PC-3 (cell line): Measurements from ENCODE around the gene UBTD1. TPM values are rescaled to one million over a fixed set of nuclear protein-coding genes. Genes with fewer than 3 reads are reported as not detected.

Experiments
- ATAC-seq: fragments of 200-7000 bp; cut with Tn5 transposase; 2 replicates; pipeline ENCODE4 v1.9.1; 2020; ENCODE audit warnings: mild to moderate bottlenecking, moderate library complexity
- BruUV-seq: library from RNA; stranded (reverse); fragments of 400-500 nt; replicated peaks from 2 replicates; lab custom pipeline; 2021; lab: Mats Ljungman, UMichigan
- CTCF ChIA-PET: fragments of 300-600 bp; sonication (Branson Sonifier 250); formaldehyde crosslinking; loops from one replicate; lab custom pipeline; 2022; ENCODE audit warnings: antibody characterized with exemption; lab: Charles Lee
- POLR2A ChIA-PET: fragments of 300-600 bp; sonication (Branson Sonifier 250); formaldehyde crosslinking; loops from one replicate; lab custom pipeline; 2022; ENCODE audit warnings: antibody characterized with exemption; ENCODE audit not compliant: unreplicated experiment; lab: Charles Lee
- DNase-seq: peaks from one replicate; pipeline ENCODE4 v3.0.0-alpha.2; 2015
- H2AFZ ChIP-seq: fragments of 300-600 bp; sonication (generic); 2 replicates; pipeline ENCODE4 v1.6.0; 2016; ENCODE audit warnings: antibody characterized with exemption, low read length
- H3F3A ChIP-seq: fragments of 300-600 bp; sonication (generic); one replicate; pipeline ENCODE4 v1.6.0; 2017; ENCODE audit warnings: antibody characterized with exemption, low read length, control low read depth, mild to moderate bottlenecking; ENCODE audit not compliant: unreplicated experiment
- H3K27ac ChIP-seq: fragments of 300-600 bp; sonication (generic); 2 replicates; pipeline ENCODE4 v1.5.1; 2016; ENCODE audit warnings: mild to moderate bottlenecking, low read length
- H3K27me3 ChIP-seq: fragments of 300-600 bp; sonication (generic); 2 replicates; pipeline ENCODE4 v1.6.1; 2016; ENCODE audit warnings: low read length, mixed read lengths
- H3K36me3 ChIP-seq: fragments of 300-600 bp; sonication (generic); 2 replicates; pipeline ENCODE4 v1.6.1; 2016; ENCODE audit warnings: low read depth, mixed run types, low read length, mixed read lengths
- H3K4me1 ChIP-seq: fragments of 300-600 bp; sonication (generic); 2 replicates; pipeline ENCODE4 v1.5.1; 2016; ENCODE audit warnings: low read length; ENCODE audit not compliant: insufficient read depth
- H3K4me2 ChIP-seq: fragments of 300-600 bp; sonication (generic); 2 replicates; pipeline ENCODE4 v1.6.0; 2016; ENCODE audit warnings: low read length
- H3K4me3 ChIP-seq: fragments of 300-600 bp; sonication (generic); 2 replicates; pipeline ENCODE4 v1.5.1; 2016; ENCODE audit warnings: mild to moderate bottlenecking, low read length, mixed read lengths
- H3K79me2 ChIP-seq: fragments of 300-600 bp; sonication (generic); 2 replicates; pipeline ENCODE4 v1.6.1; 2017; ENCODE audit warnings: low read length, mixed read lengths
- H3K9ac ChIP-seq: fragments of 300-600 bp; sonication (generic); 2 replicates; pipeline ENCODE4 v1.6.0; 2016; ENCODE audit warnings: mild to moderate bottlenecking, low read length
- H3K9me2 ChIP-seq: fragments of 300-600 bp; sonication (generic); replicated peaks from 2 replicates; pipeline ENCODE4 v1.6.1; 2016; ENCODE audit warnings: mixed run types, low read length, mixed read lengths
- H3K9me3 ChIP-seq: fragments of 300-600 bp; sonication (generic); 2 replicates; pipeline ENCODE4 v1.6.1; 2016; ENCODE audit warnings: low read length, mixed read lengths
- H4K20me1 ChIP-seq: fragments of 300-600 bp; sonication (generic); 2 replicates; pipeline ENCODE4 v1.6.1; 2016; ENCODE audit warnings: low read length, mixed read lengths
- EZH2 ChIP-seq: fragments of 300-600 bp; sonication (generic); IDR thresholded peaks from one replicate; pipeline ENCODE4 v1.6.1; 2017; ENCODE audit warnings: antibody characterized with exemption, mild to moderate bottlenecking, low read length; ENCODE audit not compliant: unreplicated experiment
- EZH2phosphoT487 ChIP-seq: fragments of 300-600 bp; sonication (generic); IDR thresholded peaks from 2 replicates; pipeline ENCODE4 v1.6.1; 2018; ENCODE audit warnings: mild to moderate bottlenecking, antibody characterized with exemption, low read length, borderline replicate concordance
- intact Hi-C: fragments of 100-400 bp; cut with micrococcal nuclease; formaldehyde crosslinking; loops from 2 replicates; pipeline ENCODE4 v1.9.0; 2023
- total RNA-seq: library from RNA; depleted of rRNA; stranded (reverse); fragments of >200 nt; gene quantifications from 2 replicates; pipeline ENCODE4 v1.2.3, GENCODE V29; 2014
- TF ChIP-seq, protein P1 (sequence below): fragments of 300-600 bp; sonication (generic); conservative IDR thresholded peaks from 2 replicates; pipeline ENCODE4 v1.5.1; 2017; ENCODE audit warnings: antibody characterized with exemption, low read depth, mild to moderate bottlenecking, low read length

UBTD1 gene
- total RNA-seq, 1 experiment from 2014 or later = 18.5 TPM

DNA sequence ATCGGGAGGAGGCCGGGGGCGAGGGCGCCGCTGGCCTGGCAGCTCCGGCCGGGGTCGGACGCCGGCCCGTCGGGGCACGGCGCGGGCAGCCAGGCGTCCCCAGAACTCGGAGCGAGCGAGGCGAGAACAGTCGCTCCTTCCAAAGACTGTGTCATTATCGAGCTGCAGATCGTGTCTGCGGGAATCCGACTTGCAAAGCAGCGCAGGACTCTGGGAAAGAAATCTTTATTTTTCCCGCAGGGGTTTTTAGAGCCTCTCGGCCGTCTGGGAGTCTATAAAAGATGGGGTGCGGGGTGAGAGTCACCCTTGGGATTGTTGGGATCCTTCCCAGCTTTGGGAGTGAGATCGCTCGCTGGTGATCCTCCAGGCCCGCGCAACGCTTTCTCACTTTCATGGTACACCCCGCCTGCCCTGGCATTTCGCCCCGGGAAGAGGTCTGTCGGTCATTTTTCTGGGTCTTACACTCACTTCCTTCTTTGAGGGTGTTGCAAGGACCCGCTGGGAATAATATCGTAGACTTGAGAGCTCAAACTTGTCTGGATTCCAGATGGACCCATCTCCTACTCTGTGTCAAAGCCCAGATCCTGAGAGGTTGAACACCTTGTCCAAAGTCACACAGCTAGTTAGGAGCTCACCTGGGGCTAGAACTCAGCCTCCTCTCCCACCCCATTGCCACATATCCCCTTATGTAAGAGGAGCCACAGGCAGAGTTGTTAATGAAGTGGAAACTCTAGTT, 1.0 kb downstream of the UBTD1 start:
- DNase-seq (peak; percentile 31), ATAC-seq (no peak; the same call in 1 of the 2 replicates)
- H3K4me3 ChIP-seq = peak overlapping the region; percentile 96
- peaks cover 21% of the 10 kb centered on the region; the same call in 1 of the 2 replicates for H4K20me1 ChIP-seq
- no peaks in the 10 kb centered on the region for H3F3A ChIP-seq
- H3K9me2 ChIP-seq = no peaks in the 10 kb centered on the region
- ChIA-PET POLR2A (no interaction called here), CTCF (no interaction called here)
- peaks cover 56% of the 10 kb centered on the region for H3K79me2 ChIP-seq
- no peaks in the 10 kb centered on the region for H3K27me3 ChIP-seq
- TSS peak; percentile 19 for BruUV-seq
- peak overlapping the region; percentile 92 for H2AFZ ChIP-seq
- H3K9ac ChIP-seq = peak overlapping the region; percentile 69
- no peaks in the 10 kb centered on the region for H3K9me3 ChIP-seq
- peaks cover 19% of the 10 kb centered on the region for H3K4me1 ChIP-seq
- TF ChIP-seq, protein P1, sequence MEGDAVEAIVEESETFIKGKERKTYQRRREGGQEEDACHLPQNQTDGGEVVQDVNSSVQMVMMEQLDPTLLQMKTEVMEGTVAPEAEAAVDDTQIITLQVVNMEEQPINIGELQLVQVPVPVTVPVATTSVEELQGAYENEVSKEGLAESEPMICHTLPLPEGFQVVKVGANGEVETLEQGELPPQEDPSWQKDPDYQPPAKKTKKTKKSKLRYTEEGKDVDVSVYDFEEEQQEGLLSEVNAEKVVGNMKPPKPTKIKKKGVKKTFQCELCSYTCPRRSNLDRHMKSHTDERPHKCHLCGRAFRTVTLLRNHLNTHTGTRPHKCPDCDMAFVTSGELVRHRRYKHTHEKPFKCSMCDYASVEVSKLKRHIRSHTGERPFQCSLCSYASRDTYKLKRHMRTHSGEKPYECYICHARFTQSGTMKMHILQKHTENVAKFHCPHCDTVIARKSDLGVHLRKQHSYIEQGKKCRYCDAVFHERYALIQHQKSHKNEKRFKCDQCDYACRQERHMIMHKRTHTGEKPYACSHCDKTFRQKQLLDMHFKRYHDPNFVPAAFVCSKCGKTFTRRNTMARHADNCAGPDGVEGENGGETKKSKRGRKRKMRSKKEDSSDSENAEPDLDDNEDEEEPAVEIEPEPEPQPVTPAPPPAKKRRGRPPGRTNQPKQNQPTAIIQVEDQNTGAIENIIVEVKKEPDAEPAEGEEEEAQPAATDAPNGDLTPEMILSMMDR = no peak
- TF ChIP-seq EZH2 = no peak
- TF ChIP-seq EZH2phosphoT487 = no peak
- H3K4me2 ChIP-seq = peak overlapping the region; percentile 99
- intact Hi-C loops = loop anchor here (2.0 to 5.0 kb wide), 2 partner anchors 37 to 43 kb away; no protein-coding TSS in a partner anchor
- no peaks in the 10 kb centered on the region for H3K36me3 ChIP-seq
- H3K27ac ChIP-seq = no peak overlapping the region

DNA sequence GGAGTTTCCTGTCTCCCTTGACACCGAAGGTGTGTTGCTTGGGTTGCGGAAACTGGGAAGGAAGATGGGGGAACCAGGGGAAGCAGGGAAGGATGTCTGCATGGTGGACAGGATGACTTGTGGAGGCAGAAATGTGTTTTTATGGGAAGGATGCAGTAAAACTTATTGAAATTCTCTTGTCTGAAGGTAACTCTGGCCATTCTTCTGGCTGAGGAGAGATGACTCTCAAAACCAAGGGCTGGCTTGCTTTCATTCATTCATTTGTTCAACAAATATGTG, 1.5 kb downstream of the UBTD1 start:
- Histone ChIP-seq H3K27ac (no peak overlapping the region), H3K79me2 (peaks cover 53% of the 10 kb centered on the region)
- TF ChIP-seq, protein P1 = no peak
- TF ChIP-seq EZH2 (no peak), EZH2phosphoT487 (no peak)

DNA sequence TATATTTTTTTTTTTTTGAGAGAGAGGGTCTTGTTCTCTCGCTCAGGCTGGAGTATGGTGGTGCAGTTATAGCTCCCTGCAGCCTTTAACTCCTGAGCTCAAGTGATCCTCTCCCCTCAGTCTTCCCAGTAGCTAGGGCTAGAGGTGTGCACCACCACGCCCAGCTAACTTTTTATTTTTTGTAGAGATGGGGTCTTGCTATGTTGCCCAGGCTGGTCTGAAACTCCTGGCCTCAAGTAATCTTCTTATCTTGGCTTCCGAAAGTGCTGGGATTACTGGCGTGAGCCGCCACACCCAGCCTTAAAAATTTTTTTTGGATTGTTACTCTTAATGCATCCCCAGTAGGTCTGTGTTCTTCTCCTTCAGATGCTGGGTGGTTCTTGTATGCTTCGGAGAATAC, 4.2 kb downstream of the UBTD1 start:
- H3K9ac ChIP-seq = no peak overlapping the region
- H3K4me3 ChIP-seq = no peak overlapping the region
- H3K9me2 ChIP-seq = no peaks in the 10 kb centered on the region
- ATAC-seq (no peak), DNase-seq (no peak)
- H3K27ac ChIP-seq = no peak overlapping the region
- no peaks in the 10 kb centered on the region for H3K27me3 ChIP-seq
- H3K4me1 ChIP-seq = peaks cover 8% of the 10 kb centered on the region; the same call in 1 of the 2 replicates
- H3K36me3 ChIP-seq = no peaks in the 10 kb centered on the region
- H3F3A ChIP-seq = no peaks in the 10 kb centered on the region
- no peaks in the 10 kb centered on the region for H3K9me3 ChIP-seq
- H3K79me2 ChIP-seq = peaks cover 36% of the 10 kb centered on the region
- no peak overlapping the region for H3K4me2 ChIP-seq
- H4K20me1 ChIP-seq = no peaks in the 10 kb centered on the region
- POLR2A ChIA-PET = no interaction called here
- no peak overlapping the region for H2AFZ ChIP-seq
- no TSS peak for BruUV-seq
- no peak for TF ChIP-seq EZH2
- intact Hi-C loops = no loop called here
- CTCF ChIA-PET = no interaction called here

More for the DNA sequence above, 1.5 kb downstream of the UBTD1 start:
- Histone ChIP-seq H3K27me3 (no peaks in the 10 kb centered on the region), H3K4me2 (peak overlapping the region; percentile 99), H3K9me3 (no peaks in the 10 kb centered on the region), H3K36me3 (no peaks in the 10 kb centered on the region), H4K20me1 (peaks cover 17% of the 10 kb centered on the region; the same call in 1 of the 2 replicates), H3K4me1 (peaks cover 19% of the 10 kb centered on the region), H3F3A (no peaks in the 10 kb centered on the region), H2AFZ (peak overlapping the region; percentile 92), H3K4me3 (peak overlapping the region; percentile 96), H3K9me2 (no peaks in the 10 kb centered on the region), H3K9ac (peak overlapping the region; percentile 69; the same call in 1 of the 2 replicates)
- no peak for DNase-seq
- ChIA-PET CTCF (no interaction called here), POLR2A (no interaction called here)
- BruUV-seq = no TSS peak
- no peak for ATAC-seq
- intact Hi-C loops = no loop called here
